GDM1 (cell line): ENCODE data around the gene CISD2.
"Not testable (repeated sequence)": the region's sequence is repeated elsewhere in the genome, so short reads cannot be mapped to it uniquely, and the experiment has no call there.

Experiments used
- DNase-seq: peaks from one replicate; lab custom pipeline; 2025; lab: John Stamatoyannopoulos, UW

Gene CISD2

GRCh38 chr4:102918859-102919258 lies 50.1 kb downstream of the CISD2 start:
- DNase-seq = no peak

GRCh38 chr4:102919697-102920096 lies 50.9 kb downstream of the CISD2 start:
- not testable (repeated sequence) for DNase-seq

DNA sequence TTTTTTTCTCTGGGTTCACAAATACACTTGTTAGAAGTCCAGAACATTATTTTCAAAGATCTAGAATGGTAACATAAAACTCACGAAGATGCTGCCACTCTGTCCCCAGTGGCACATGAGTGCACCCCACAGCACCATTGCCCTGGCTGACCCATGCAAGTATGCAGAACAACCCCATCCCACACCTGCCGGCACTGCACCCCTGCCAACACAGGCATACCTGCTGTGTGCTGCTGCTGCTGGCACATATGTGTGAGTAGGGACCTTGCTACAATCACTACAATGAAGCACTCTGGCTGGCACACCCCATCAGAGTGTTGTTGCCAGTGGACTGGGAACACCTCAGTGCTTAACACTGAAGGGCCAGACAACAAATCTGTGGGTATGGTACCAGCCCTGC lies 66.9 kb downstream of the CISD2 start:
- no peak for DNase-seq

GRCh38 chr4:102938063-102938462 lies 69.3 kb downstream of the CISD2 start:
- not testable (repeated sequence) for DNase-seq
